IMR-90 (cell line): ENCODE data around the gene TRIM10. TPM values are rescaled to one million over a fixed set of nuclear protein-coding genes. Genes with fewer than 3 reads are reported as not detected.
A peak's percentile ranks its signal among the peaks of the same experiment; 100 is the strongest.

Source experiments
- ATAC-seq: fragments of 200-7000 bp; cut with Tn5 transposase; 2 replicates; pipeline ENCODE4 v1.9.1; 2020; ENCODE audit warnings: low read depth, mild to moderate bottlenecking, moderate library complexity
- Bru-seq: library from RNA; stranded (reverse); fragments of 400-500 nt; gene quantifications from one replicate; lab custom pipeline; 2021; lab: Mats Ljungman, UMichigan
- BruChase-seq, 2 experiments: library from RNA; stranded (reverse); fragments of 400-500 nt; gene quantifications; one replicate each; lab custom pipeline; 2021; lab: Mats Ljungman, UMichigan
- BruUV-seq: library from RNA; stranded (reverse); fragments of 400-500 nt; replicated peaks from 2 replicates; lab custom pipeline; 2021; lab: Mats Ljungman, UMichigan
- CTCF ChIA-PET: fragments of 300-600 bp; formaldehyde crosslinking; extraction: SDS; loops from one replicate; lab custom pipeline; 2021; ENCODE audit warnings: antibody characterized with exemption; lab: Yijun Ruan, JAX
- POLR2A ChIA-PET: fragments of 300-600 bp; sonication (Branson Sonifier 250); formaldehyde crosslinking; loops from one replicate; lab custom pipeline; 2022; ENCODE audit warnings: antibody characterized with exemption; ENCODE audit not compliant: unreplicated experiment; lab: Charles Lee
- DNase-seq: peaks from one replicate; pipeline ENCODE4 v3.0.0; 2013
- H2AFZ ChIP-seq: replicated peaks from 2 replicates; pipeline ENCODE3; 2013; ENCODE audit warnings: low read length, mild to moderate bottlenecking; ENCODE audit not compliant: poor library complexity
- H2AK5ac ChIP-seq: 2 replicates; pipeline ENCODE4 v1.6.1; 2013; ENCODE audit warnings: low read depth, low read length, inconsistent platforms
- H2AK9ac ChIP-seq: replicated peaks from 2 replicates; pipeline ENCODE3; 2013; ENCODE audit warnings: mild to moderate bottlenecking, low read depth, low read length, moderate library complexity; ENCODE audit not compliant: poor library complexity
- H2BK120ac ChIP-seq: 2 replicates; pipeline ENCODE4 v1.6.1; 2013; ENCODE audit warnings: low read depth, low read length, inconsistent platforms
- H2BK15ac ChIP-seq: 3 replicates; pipeline ENCODE4 v1.6.1; 2013; ENCODE audit warnings: low read depth, low read length, inconsistent platforms
- H2BK20ac ChIP-seq: 2 replicates; pipeline ENCODE4 v1.6.1; 2013; ENCODE audit warnings: low read depth, mild to moderate bottlenecking, inconsistent platforms, low read length, moderate library complexity
- H2BK5ac ChIP-seq: 2 replicates; pipeline ENCODE4 v1.6.1; 2013; ENCODE audit warnings: mild to moderate bottlenecking, low read depth, low read length, inconsistent platforms; ENCODE audit not compliant: poor library complexity, severe bottlenecking
- H3K14ac ChIP-seq: replicated peaks from 2 replicates; pipeline ENCODE4 v1.6.1; 2013; ENCODE audit warnings: low read depth, low read length, inconsistent platforms
- H3K18ac ChIP-seq: 2 replicates; pipeline ENCODE4 v1.6.1; 2013; ENCODE audit warnings: low read depth, low read length, control low read depth
- H3K23ac ChIP-seq: 2 replicates; pipeline ENCODE4 v1.6.1; 2013; ENCODE audit warnings: low read depth, low read length, inconsistent platforms
- H3K27ac ChIP-seq: 2 replicates; pipeline ENCODE4 v1.5.1; 2013; ENCODE audit warnings: mild to moderate bottlenecking, control low read depth, low read length; ENCODE audit not compliant: insufficient read depth
- H3K27me3 ChIP-seq: 2 replicates; pipeline ENCODE4 v1.6.1; 2013; ENCODE audit warnings: low read length; ENCODE audit not compliant: control insufficient read depth, insufficient read depth
- H3K36me3 ChIP-seq: 2 replicates; pipeline ENCODE4 v1.6.1; 2013; ENCODE audit warnings: low read length, mixed read lengths; ENCODE audit not compliant: control insufficient read depth, insufficient read depth
- H3K4ac ChIP-seq: 2 replicates; pipeline ENCODE4 v1.6.1; 2013; ENCODE audit warnings: low read depth, low read length, inconsistent platforms
- H3K4me1 ChIP-seq: 2 replicates; pipeline ENCODE4 v1.6.1; 2013; ENCODE audit warnings: low read length, mixed read lengths; ENCODE audit not compliant: control insufficient read depth, insufficient read depth
- H3K4me2 ChIP-seq: 2 replicates; pipeline ENCODE4 v1.6.1; 2013; ENCODE audit warnings: low read depth, mild to moderate bottlenecking, control low read depth, low read length, moderate library complexity
- H3K4me3 ChIP-seq: 2 replicates; pipeline ENCODE4 v1.5.1; 2013; ENCODE audit warnings: low read depth, mild to moderate bottlenecking, control low read depth, low read length, moderate library complexity; ENCODE audit not compliant: insufficient read depth
- H3K56ac ChIP-seq: 2 replicates; pipeline ENCODE4 v1.6.1; 2013; ENCODE audit warnings: low read length, inconsistent platforms; ENCODE audit not compliant: insufficient read depth; ENCODE audit errors: extremely low read depth
- H3K79me1 ChIP-seq, 2 experiments: 2 replicates each; pipeline ENCODE4 v1.6.1; 2013; ENCODE audit warnings: low read length in 2 of 2, inconsistent platforms in 1 of 2, low read depth in 1 of 2
- H3K9ac ChIP-seq: 2 replicates; pipeline ENCODE4 v1.6.1; 2013; ENCODE audit warnings: low read depth, low read length, control low read depth
- H3K9me1 ChIP-seq: 2 replicates; pipeline ENCODE4 v1.6.1; 2013; ENCODE audit warnings: low read length, inconsistent platforms; ENCODE audit not compliant: insufficient read depth
- H3K9me3 ChIP-seq: 2 replicates; pipeline ENCODE4 v1.6.1; 2013; ENCODE audit warnings: low read length; ENCODE audit not compliant: control insufficient read depth, insufficient read depth
- H4K20me1 ChIP-seq: 2 replicates; pipeline ENCODE4 v1.6.1; 2013; ENCODE audit warnings: low read length, inconsistent platforms; ENCODE audit not compliant: insufficient read depth
- H4K5ac ChIP-seq: 2 replicates; pipeline ENCODE4 v1.6.1; 2013; ENCODE audit warnings: mild to moderate bottlenecking, low read depth, low read length, control low read depth
- H4K8ac ChIP-seq, 2 experiments: 2 replicates each; pipeline ENCODE4 v1.6.1; 2013; ENCODE audit warnings: low read depth in 2 of 2, low read length in 2 of 2, control low read depth in 1 of 2, inconsistent platforms in 1 of 2
- H4K91ac ChIP-seq: 2 replicates; pipeline ENCODE4 v1.6.1; 2013; ENCODE audit warnings: low read depth, low read length, inconsistent platforms; ENCODE audit not compliant: insufficient read depth
- BHLHE40 ChIP-seq: fragments of 150-350 bp; IDR thresholded peaks from 2 replicates; pipeline ENCODE4 v1.6.1; 2016; ENCODE audit warnings: mild to moderate bottlenecking, low read depth, low read length
- CHD1 ChIP-seq: IDR thresholded peaks from 2 replicates; pipeline ENCODE4 v1.6.1; 2012; ENCODE audit warnings: low read depth, low read length, improper control_type of control experiment
- ELK1 ChIP-seq: fragments of 150-350 bp; IDR thresholded peaks from 2 replicates; pipeline ENCODE4 v1.6.1; 2016; ENCODE audit warnings: low read depth, mild to moderate bottlenecking, low read length, moderate library complexity, borderline replicate concordance
- MAFK ChIP-seq: IDR thresholded peaks from 2 replicates; pipeline ENCODE4 v1.6.1; 2012; ENCODE audit warnings: low read depth, low read length, improper control_type of control experiment
- RCOR1 ChIP-seq: IDR thresholded peaks from 2 replicates; pipeline ENCODE4 v1.6.1; 2012; ENCODE audit warnings: mild to moderate bottlenecking, low read length, improper control_type of control experiment; ENCODE audit not compliant: insufficient replicate concordance
- SMC3 ChIP-seq: fragments of 150-350 bp; IDR thresholded peaks from 2 replicates; pipeline ENCODE4 v1.6.1; 2016; ENCODE audit warnings: low read depth, mild to moderate bottlenecking, antibody characterized with exemption, low read length, moderate library complexity
- USF2 ChIP-seq: fragments of 150-350 bp; IDR thresholded peaks from 2 replicates; pipeline ENCODE4 v1.6.1; 2017; ENCODE audit warnings: mild to moderate bottlenecking, antibody characterized with exemption, low read length, low read depth
- WGBS, 2 experiments: methylation state at CpG; one replicate each; pipeline versions ENCODE4 v1.1.5 to v1.1.7; 2013; ENCODE audit warnings: missing lambda C conversion rate in 2 of 2; ENCODE audit not compliant: insufficient read length in 1 of 2; ENCODE audit errors: extremely low coverage in 2 of 2; 5-methylcytosine and 5-hydroxymethylcytosine counted together
- dilution Hi-C: fragments of 300-500 bp; cut with HindIII; formaldehyde crosslinking; loops from one replicate; pipeline ENCODE4 v1.14.3; 2018; ENCODE audit warnings: low sequenced_read_pairs; ENCODE audit not compliant: unreplicated experiment
- in situ Hi-C: fragments of 300-500 bp; cut with MboI; formaldehyde crosslinking; loops from 3 replicates; pipeline ENCODE4 v1.14.3; 2019; ENCODE audit warnings: low sequenced_read_pairs, inconsistent platforms, mixed read lengths
- intact Hi-C: fragments of 100-400 bp; cut with micrococcal nuclease; formaldehyde crosslinking; loops from 2 replicates; pipeline ENCODE4 v1.10.0; 2022
- long read RNA-seq: library from polyadenylated mRNA; unstranded; transcript quantifications from one replicate; pipeline ENCODE4 v2.0.0, GENCODE V29; 2021; ENCODE audit not compliant: unreplicated experiment
- polyA plus RNA-seq, 3 experiments: library from polyadenylated mRNA; depleted of rRNA; stranded (reverse); fragments of >200 nt; gene quantifications; 2 replicates each; pipeline ENCODE4 v1.2.3, GENCODE V29; 2012; ENCODE audit warnings: low replicate concordance in 1 of 3
- total RNA-seq: library from RNA; depleted of rRNA; stranded (reverse); fragments of >200 nt; gene quantifications from 2 replicates; pipeline ENCODE4 v1.2.3, GENCODE V29; 2012; rRNA removed

The TRIM10 gene
- total RNA-seq (not detected in 2 replicates), polyA plus RNA-seq (2012; rRNA removed) (not detected in 2 replicates), Bru-seq, nascent RNA (percentile 9 among the genes with signal in this experiment), BruChase-seq, experiment 1, labeled RNA remaining after a 6-hour chase (not detected), BruChase-seq, experiment 2, labeled RNA remaining after a 2-hour chase (not detected)
- 0.02 TPM in 1 of 2 replicates, not detected in the other for polyA plus RNA-seq (2012; cell fraction: cytosol; rRNA removed)
- not detected in 2 replicates for polyA plus RNA-seq (2012; cell fraction: nucleus; rRNA removed; ENCODE audit: low replicate concordance)
- long read RNA-seq = 0 reads

GRCh38 chr6:30160785-30161531, at the start of gene TRIM10:
Gene TRIM10, minus strand, starts transcription at chr6:30161211. Its CDS starts 353 bp downstream, at chr6:30160858.
- no TSS peak for BruUV-seq
- CTCF ChIA-PET = no interaction called here

More at GRCh38 chr6:30160785-30161531, at the start of gene TRIM10:
- Histone ChIP-seq H4K8ac (no peak within 1 kb of the TSS), H2BK120ac (no peak within 1 kb of the TSS), H2BK15ac (no peak within 1 kb of the TSS), H3K9ac (no peak within 1 kb of the TSS), H3K79me1 (no peaks in the 10 kb centered on the region), H2AFZ (no peak within 1 kb of the TSS), H3K56ac (no peak within 1 kb of the TSS), H3K23ac (no peak within 1 kb of the TSS), H3K4me3 (no peak within 1 kb of the TSS), H2AK5ac (no peak within 1 kb of the TSS), H3K14ac (no peak within 1 kb of the TSS), H2BK20ac (no peak within 1 kb of the TSS), H2BK5ac (no peak within 1 kb of the TSS), H3K18ac (no peak within 1 kb of the TSS), H3K36me3 (no peaks in the 10 kb centered on the region), H3K9me1 (no peaks in the 10 kb centered on the region), H2AK9ac (no peak within 1 kb of the TSS), H3K9me3 (no peaks in the 10 kb centered on the region), H3K27me3 (peaks cover 27% of the 10 kb centered on the region; the same call in 1 of the 2 replicates), H4K91ac (no peak within 1 kb of the TSS), H3K4me2 (no peak within 1 kb of the TSS), H4K5ac (no peak within 1 kb of the TSS), H3K27ac (no peak within 1 kb of the TSS), H4K20me1 (no peaks in the 10 kb centered on the region), H3K4ac (no peak within 1 kb of the TSS), H3K4me1 (no peaks in the 10 kb centered on the region)
- no peak for TF ChIP-seq BHLHE40
- TF ChIP-seq RCOR1 = no peak
- no peak for TF ChIP-seq MAFK
- no peak for TF ChIP-seq SMC3
- no peak for TF ChIP-seq ELK1
- no peak for TF ChIP-seq USF2
- TF ChIP-seq CHD1 = no peak
- POLR2A ChIA-PET = no interaction called here
- in situ Hi-C loops (no loop called here), dilution Hi-C loops (no loop called here), intact Hi-C loops (no loop called here)
- 0% methylated on average over 1 of the region's 4 CpGs; no CpG with 5 or more reads in 1 of the 2 experiments for WGBS, 2 experiments
- ATAC-seq (no peak), DNase-seq (no peak)
